NB4 (cell line): ENCODE measurements around the gene ZNF408.

Source experiments
- DNase-seq: peaks from one replicate; pipeline ENCODE4 v3.0.0; 2010; ENCODE audit warnings: low read depth
- H3K4me3 ChIP-seq: one replicate; pipeline ENCODE4 v1.5.1; 2011; ENCODE audit warnings: mild to moderate bottlenecking, low read depth, low read length, moderate library complexity
- CTCF ChIP-seq: IDR thresholded peaks from one replicate; pipeline ENCODE4 v1.5.1; 2012; ENCODE audit warnings: low read depth, low read length
- MAX ChIP-seq: IDR thresholded peaks from 2 replicates; pipeline ENCODE4 v1.6.1; 2011; ENCODE audit warnings: low read depth, low read length
- MYC ChIP-seq: IDR thresholded peaks from 2 replicates; pipeline ENCODE4 v1.6.1; 2011; ENCODE audit warnings: low read depth, low read length
- POLR2A ChIP-seq: IDR thresholded peaks from 2 replicates; pipeline ENCODE4 v1.6.1; 2011; ENCODE audit warnings: mild to moderate bottlenecking; ENCODE audit not compliant: insufficient read length; ENCODE audit errors: extremely low read depth

ZNF408 gene

GRCh38 chr11:46690702-46691101 lies 10.1 kb upstream of the ZNF408 start:
- no peak for DNase-seq
- TF ChIP-seq MYC, result no peak
- TF ChIP-seq MAX, result no peak
- TF ChIP-seq POLR2A, result no peak
- no peak overlapping the region for H3K4me3 ChIP-seq

- TF ChIP-seq MYC, result no peak
- TF ChIP-seq CTCF, result no peak
- no peak overlapping the region for H3K4me3 ChIP-seq
- DNase-seq, result no peak
These were observed 8.4 kb upstream of the ZNF408 start for GRCh38 chr11:46692450-46692849.

GRCh38 chr11:46693597-46694012 lies 7.2 kb upstream of the ZNF408 start:
- TF ChIP-seq MAX (no peak), CTCF (no peak), MYC (no peak), POLR2A (no peak)
- no peak overlapping the region for H3K4me3 ChIP-seq
- DNase-seq, result no peak

- no peak for DNase-seq
- TF ChIP-seq MAX (no peak), MYC (no peak), CTCF (no peak), POLR2A (no peak)
- no peak overlapping the region for H3K4me3 ChIP-seq
These were observed 6.8 kb upstream of the ZNF408 start for GRCh38 chr11:46694072-46694471.

- no peak for DNase-seq
- TF ChIP-seq MAX (no peak), MYC (no peak), POLR2A (no peak), CTCF (no peak)
- no peak overlapping the region for H3K4me3 ChIP-seq
These were observed 6.2 kb upstream of the ZNF408 start for GRCh38 chr11:46694607-46695006.

- TF ChIP-seq CTCF (no peak), POLR2A (no peak), MYC (no peak), MAX (no peak)
- DNase-seq, result no peak
- no peak overlapping the region for H3K4me3 ChIP-seq
These were observed 5.3 kb upstream of the ZNF408 start for GRCh38 chr11:46695345-46696211.
